KOPT-K1 (cell line): ENCODE data around the gene TADA2A.
"Not testable (repeated sequence)": the region's sequence is repeated elsewhere in the genome, so short reads cannot be mapped to it uniquely, and the experiment has no call there.

Experiments used
- H3K27ac ChIP-seq: fragments of 200-600 bp; sonication (generic); 2 replicates; pipeline ENCODE4 v1.5.1; 2016; ENCODE audit warnings: antibody characterized with exemption, mild to moderate bottlenecking, low read depth, low read length; ENCODE audit not compliant: poor library complexity, severe bottlenecking
- H3K36me3 ChIP-seq: fragments of 200-600 bp; sonication (generic); 2 replicates; pipeline ENCODE4 v1.5.1; 2017; ENCODE audit warnings: antibody characterized with exemption, mild to moderate bottlenecking, low read length, moderate library complexity; ENCODE audit not compliant: insufficient read depth
- H3K9me3 ChIP-seq: fragments of 200-600 bp; sonication (generic); 2 replicates; pipeline ENCODE4 v1.5.1; 2017; ENCODE audit warnings: antibody characterized with exemption, low read length, mild to moderate bottlenecking; ENCODE audit not compliant: insufficient read depth, poor library complexity, severe bottlenecking

Gene TADA2A

DNA sequence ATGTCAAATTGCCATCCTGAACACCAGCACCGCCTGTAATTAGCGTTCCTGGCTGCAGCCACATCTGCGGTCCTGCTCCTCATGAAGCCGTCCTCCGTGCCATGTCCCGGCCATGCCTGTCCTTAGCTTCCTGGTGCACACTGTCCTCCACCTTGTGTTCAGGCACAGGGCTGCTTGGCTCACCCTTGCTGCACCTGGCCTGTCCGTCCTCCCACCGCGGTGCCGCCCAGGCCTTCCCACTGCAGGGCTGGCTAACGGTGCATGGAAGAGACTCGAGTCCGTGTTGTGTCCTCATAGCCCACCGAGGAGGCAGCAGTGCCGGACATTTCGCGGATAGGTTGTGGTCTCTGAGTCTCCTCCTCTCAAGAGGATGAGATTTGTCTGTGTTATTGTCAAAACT is 103.4 kb downstream of the TADA2A start:
- Histone ChIP-seq H3K27ac (no peak overlapping the region), H3K9me3 (no peaks in the 10 kb centered on the region), H3K36me3 (peaks cover 32% of the 10 kb centered on the region)

DNA sequence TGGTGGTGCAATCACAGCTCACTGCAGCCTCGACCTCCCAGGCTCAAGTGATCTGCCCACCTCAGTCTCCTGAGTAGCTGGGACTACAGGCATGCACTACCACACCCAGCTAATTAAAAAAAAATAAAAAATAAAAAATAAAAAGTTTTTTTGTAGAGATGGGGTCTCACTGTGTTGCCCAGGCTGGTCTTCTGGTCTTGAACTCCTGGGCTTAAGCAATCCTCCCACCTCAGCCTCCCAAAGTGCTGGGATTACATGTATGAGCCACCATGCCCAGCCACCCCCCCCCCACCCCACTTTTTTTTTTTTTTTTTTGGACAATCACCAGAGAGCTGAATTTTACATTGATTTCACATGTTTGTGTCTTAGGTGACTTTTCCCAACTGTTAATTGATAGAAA is 105.0 kb downstream of the TADA2A start:
- H3K9me3 ChIP-seq, H3K27ac ChIP-seq: not testable (repeated sequence)
- H3K36me3 ChIP-seq, result peaks cover 48% of the 10 kb centered on the region

DNA sequence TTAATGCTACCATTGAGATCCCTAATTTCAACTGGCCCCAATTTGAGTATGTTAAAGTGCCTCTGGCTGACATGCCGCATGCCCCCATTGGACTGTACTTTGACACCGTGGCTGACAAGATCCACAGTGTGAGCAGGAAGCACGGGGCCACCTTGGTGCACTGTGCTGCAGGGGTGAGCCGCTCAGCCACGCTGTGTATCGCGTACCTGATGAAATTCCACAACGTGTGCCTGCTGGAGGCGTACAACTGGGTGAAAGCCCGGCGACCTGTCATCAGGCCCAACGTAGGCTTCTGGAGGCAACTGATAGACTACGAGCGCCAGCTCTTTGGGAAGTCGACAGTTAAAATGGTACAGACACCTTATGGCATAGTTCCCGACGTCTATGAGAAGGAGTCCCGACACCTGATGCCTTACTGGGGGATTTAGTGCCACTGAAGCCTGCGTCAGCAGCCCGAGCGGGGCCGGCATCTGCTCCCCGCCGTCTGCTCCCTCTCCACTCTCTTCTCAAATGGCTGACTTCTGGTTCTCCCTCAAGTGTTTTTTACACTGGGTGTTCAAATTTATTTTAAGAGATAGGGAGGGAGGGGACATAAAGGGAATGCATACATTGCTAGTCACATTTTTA is 105.9 kb downstream of the TADA2A start:
- Histone ChIP-seq H3K27ac (no peak overlapping the region), H3K36me3 (peaks cover 57% of the 10 kb centered on the region), H3K9me3 (no peaks in the 10 kb centered on the region)

DNA sequence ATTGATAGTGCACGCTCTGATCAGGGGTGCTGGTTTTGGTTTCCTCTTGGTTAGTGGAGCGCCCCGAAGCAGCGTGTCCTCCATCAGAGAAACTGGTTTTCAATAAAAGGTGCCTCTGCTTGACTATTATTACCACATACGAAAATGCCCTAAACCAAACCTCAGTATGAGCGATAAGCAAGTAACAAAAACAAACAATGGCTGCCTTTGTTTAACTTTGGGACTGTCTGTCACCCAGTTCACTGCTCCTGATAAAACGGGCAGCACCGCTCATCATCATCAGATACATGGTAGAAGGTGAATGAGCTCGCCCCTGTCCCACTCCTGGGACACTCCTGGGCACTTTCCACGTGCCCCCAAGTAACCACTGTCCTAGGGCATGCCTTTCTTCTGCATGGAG is 107.0 kb downstream of the TADA2A start:
- Histone ChIP-seq H3K9me3 (no peaks in the 10 kb centered on the region), H3K27ac (no peak overlapping the region), H3K36me3 (peaks cover 68% of the 10 kb centered on the region)

DNA sequence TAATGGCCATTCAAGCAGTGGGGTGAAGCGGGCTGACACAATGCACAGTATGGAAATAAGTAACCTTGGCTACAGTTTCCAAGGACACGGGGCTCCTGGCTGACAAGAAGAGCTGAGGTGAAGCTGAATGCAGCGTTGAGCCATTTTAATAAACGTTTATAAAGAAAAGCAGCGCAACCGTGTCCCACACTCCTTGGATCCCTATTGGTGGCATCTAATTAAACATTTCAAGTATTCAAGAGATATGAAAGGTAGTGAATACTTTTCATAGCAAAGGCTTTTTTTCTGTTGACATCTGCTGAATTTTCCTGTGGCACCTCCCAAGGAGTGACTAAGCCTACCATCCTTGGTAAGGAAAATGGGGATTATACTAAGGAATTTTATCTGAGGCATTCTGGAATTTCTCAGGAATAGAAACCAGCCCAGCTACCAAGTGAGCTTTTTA is 109.5 kb downstream of the TADA2A start:
- Histone ChIP-seq H3K36me3 (peaks cover 93% of the 10 kb centered on the region), H3K9me3 (no peaks in the 10 kb centered on the region), H3K27ac (no peak overlapping the region)

DNA sequence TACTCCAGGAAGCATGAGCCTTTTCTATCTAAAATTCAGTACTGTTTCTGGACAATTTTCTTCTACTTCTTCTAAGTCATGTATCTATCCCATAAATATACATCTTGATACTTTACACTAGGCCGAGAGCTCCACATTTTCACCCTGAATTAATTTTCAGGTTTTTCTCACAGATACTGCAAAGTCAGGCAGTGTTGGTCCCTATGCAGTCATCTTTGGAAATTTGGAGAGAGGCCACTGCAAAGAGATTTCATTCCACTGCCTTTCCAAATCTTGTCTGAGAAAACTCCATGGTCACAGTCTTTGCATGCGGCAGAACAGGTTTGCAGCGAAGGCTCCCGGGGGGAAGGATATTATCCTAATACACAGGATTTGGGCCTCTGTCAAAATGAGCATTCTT is 111.2 kb downstream of the TADA2A start:
- no peaks in the 10 kb centered on the region for H3K9me3 ChIP-seq
- H3K27ac ChIP-seq, result no peak overlapping the region
- peaks cover 92% of the 10 kb centered on the region for H3K36me3 ChIP-seq

DNA sequence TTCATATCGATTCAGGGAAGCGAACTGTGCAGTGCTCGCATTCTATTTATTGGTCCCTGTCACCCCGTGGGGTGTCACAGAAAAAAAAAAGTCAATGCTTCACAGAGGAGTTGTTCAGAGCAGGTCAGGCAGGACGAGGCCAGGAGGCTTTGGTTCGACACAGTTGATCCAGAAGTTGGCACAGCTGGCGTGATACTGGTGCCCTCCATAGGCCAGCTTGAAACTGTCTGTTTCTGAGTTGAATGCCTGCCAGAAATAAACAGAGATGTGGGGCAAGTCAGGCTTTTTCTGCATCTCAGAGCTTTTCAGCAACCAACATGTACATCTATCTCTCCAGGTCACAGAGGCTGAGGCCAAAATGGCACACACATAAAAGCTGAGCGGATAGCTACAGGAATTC is 112.1 kb downstream of the TADA2A start:
- no peak overlapping the region for H3K27ac ChIP-seq

DNA sequence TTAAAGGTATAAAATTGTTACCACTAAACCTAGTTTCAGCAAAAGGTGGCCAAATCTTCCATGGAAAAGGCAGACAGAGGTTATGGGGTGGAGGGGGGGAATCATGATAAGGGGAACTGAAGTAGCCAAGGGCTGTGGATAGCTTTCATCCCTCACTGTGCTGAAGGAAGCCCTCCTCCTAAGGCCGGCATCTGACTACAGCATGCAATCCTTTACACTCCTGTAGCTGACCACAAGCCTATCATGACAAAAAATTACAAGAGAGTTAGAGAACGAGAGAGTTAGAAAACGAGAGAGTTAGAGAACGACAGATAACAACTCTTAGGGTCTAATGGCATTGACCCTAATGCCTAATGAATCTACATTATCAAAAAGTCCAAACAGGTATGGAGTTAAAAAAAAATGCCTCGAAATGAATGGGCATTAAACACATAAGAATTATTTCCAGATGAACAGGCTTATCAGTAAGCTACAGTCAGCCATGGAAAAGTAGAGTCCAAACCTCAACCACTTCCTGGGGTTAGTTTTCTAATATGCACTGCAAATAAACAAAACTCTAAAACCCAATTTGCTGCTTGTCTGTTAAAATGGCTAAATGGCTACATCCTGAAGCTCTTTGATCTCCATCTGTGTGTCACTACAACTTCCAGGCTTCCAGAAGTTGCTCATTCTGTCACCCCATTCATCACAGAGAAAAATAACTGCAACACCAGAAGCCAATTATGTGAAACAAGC is 112.7 kb downstream of the TADA2A start:
- Histone ChIP-seq H3K36me3 (peaks cover 91% of the 10 kb centered on the region), H3K27ac (no peak overlapping the region), H3K9me3 (no peaks in the 10 kb centered on the region)

More for the DNA sequence above, 112.1 kb downstream of the TADA2A start:
- Histone ChIP-seq H3K9me3 (no peaks in the 10 kb centered on the region), H3K36me3 (peaks cover 91% of the 10 kb centered on the region)

DNA sequence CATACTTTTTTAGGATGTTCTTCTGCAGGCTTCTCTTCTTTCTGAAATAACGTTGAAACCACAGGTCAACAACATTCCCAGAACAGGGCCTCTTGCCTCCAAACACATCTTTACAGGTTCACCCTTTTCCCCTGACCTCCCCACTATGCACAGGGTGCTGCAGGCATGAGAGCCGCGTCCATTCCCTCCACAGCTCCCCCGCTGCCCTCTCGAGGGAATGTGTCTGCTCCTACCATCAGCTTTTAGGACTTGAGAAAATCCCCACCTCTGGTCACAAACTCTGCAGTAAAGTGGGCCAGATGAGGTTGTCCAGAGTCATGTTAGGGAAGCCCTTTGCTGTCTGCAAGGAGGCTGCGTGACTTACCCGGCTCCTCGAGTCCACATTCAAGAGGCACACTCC is 113.5 kb downstream of the TADA2A start:
- Histone ChIP-seq H3K27ac (no peak overlapping the region), H3K36me3 (peaks cover 90% of the 10 kb centered on the region), H3K9me3 (no peaks in the 10 kb centered on the region)

DNA sequence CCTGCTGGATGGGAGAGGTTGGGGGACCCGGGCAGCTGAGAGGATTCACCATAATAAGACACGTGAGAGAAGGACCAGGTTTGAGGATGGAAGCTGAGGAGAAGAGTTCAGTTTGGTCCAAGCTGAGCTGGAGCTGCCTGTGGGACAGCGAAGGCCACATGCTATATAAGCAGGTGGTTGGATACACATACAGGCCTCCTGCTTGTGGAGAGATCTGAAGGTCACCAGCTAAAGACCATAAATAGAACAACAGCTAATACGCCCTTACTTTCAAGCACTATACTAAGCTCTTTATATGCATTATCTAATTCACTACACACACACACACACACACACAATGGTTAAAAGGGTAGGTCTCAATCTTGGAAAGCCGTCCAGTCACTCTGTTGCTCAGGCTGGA is 115.1 kb downstream of the TADA2A start:
- H3K27ac ChIP-seq, result no peak overlapping the region
- no peaks in the 10 kb centered on the region for H3K9me3 ChIP-seq
- H3K36me3 ChIP-seq, result peaks cover 84% of the 10 kb centered on the region

DNA sequence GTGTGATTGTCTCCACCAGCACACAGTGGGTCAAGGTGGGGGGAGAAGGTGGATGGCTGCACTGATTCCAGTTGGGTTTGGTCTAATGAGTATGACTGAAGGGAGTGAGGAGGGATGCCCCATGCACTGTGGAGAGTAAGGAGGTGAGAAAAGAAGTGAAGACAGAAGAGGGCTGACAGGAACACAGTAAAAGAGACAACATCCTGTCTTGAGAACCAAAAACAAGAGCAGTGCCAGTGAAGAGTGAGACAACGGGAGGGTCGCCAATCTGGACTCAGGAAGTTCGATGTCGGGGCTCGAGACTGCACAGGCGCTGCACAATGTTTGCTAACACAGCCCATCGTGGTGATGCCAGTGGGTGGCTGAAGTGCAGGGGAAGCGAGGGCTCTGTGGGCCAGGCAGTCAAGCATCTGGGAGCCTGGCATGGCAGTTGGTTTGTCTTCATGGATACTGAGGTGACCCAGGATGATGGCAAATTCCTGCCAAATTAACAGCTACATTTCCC is 117.1 kb downstream of the TADA2A start:
- no peak overlapping the region for H3K27ac ChIP-seq
- H3K36me3 ChIP-seq, result peaks cover 84% of the 10 kb centered on the region
- H3K9me3 ChIP-seq, result no peaks in the 10 kb centered on the region

DNA sequence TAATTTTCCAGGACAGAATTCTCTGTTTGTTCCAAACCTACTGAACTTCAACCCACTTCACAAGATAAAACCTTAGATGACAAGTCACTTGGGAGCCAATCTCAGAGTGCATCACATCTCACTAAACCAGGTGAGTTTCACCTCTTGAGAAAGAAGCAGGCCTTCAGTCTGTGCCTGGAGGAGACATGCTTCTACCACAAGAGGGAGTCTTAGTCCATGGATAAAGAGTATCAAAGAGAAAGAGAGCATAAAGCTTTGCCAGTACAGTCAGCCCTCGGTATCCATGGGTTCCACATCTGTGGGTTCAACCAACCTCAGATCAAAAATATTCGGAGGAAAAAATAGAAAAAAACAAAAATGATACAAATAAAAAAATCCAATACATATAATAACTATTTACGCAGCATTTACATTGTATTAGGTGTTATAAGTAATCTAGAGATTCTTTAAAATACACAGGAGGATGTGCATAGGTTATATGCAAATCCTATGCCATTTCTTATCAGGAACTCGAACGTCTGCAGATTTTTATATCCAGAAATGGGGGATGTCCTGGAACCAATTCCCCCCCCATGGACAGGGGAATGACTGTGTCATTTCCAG is 120.7 kb downstream of the TADA2A start:
- Histone ChIP-seq H3K36me3 (peaks cover 86% of the 10 kb centered on the region), H3K27ac (no peak overlapping the region), H3K9me3 (no peaks in the 10 kb centered on the region)
